OCI-LY1 (cell line): ENCODE data around the gene PCDHGA6.
"Not testable (repeated sequence)": the region's sequence is repeated elsewhere in the genome, so short reads cannot be mapped to it uniquely, and the experiment has no call there.

Source experiments
- EZH2 ChIP-seq: fragments of 200-600 bp; sonication (generic), shearing (Covaris generic); IDR thresholded peaks from 2 replicates; pipeline ENCODE4 v1.8.0; 2017; ENCODE audit warnings: borderline replicate concordance, mixed run types, mild to moderate bottlenecking, antibody characterized with exemption, low read length, moderate library complexity, mixed read lengths
- TF ChIP-seq, protein P1 (sequence below): fragments of 200-600 bp; sonication (generic), shearing (Covaris generic); IDR thresholded peaks from 2 replicates; pipeline ENCODE4 v1.5.1; 2017; ENCODE audit warnings: mild to moderate bottlenecking, antibody characterized with exemption, low read length, moderate library complexity, mixed read lengths

DNA sequence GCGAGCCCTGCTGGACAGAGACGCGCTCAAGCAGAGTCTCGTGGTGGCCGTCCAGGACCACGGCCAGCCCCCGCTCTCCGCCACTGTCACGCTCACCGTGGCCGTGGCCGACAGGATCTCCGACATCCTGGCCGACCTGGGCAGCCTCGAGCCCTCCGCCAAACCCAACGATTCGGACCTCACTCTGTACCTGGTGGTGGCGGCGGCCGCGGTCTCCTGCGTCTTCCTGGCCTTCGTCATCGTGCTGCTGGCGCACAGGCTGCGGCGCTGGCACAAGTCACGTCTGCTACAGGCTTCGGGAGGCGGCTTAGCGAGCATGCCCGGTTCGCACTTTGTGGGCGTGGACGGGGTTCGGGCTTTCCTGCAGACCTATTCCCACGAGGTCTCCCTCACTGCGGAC lies 41.1 kb upstream of the PCDHGA6 start:
- TF ChIP-seq, protein P1, sequence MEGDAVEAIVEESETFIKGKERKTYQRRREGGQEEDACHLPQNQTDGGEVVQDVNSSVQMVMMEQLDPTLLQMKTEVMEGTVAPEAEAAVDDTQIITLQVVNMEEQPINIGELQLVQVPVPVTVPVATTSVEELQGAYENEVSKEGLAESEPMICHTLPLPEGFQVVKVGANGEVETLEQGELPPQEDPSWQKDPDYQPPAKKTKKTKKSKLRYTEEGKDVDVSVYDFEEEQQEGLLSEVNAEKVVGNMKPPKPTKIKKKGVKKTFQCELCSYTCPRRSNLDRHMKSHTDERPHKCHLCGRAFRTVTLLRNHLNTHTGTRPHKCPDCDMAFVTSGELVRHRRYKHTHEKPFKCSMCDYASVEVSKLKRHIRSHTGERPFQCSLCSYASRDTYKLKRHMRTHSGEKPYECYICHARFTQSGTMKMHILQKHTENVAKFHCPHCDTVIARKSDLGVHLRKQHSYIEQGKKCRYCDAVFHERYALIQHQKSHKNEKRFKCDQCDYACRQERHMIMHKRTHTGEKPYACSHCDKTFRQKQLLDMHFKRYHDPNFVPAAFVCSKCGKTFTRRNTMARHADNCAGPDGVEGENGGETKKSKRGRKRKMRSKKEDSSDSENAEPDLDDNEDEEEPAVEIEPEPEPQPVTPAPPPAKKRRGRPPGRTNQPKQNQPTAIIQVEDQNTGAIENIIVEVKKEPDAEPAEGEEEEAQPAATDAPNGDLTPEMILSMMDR, result not testable (repeated sequence)
- not testable (repeated sequence) for TF ChIP-seq EZH2
